Mesodermal cell (in vitro differentiated cells): ENCODE data around the gene ASCL3.
"Not testable (repeated sequence)": the region's sequence is repeated elsewhere in the genome, so short reads cannot be mapped to it uniquely, and the experiment has no call there.

Experiments
- H3K27ac ChIP-seq: 2 replicates; pipeline ENCODE4 v1.7.0; 2013; ENCODE audit warnings: mild to moderate bottlenecking, low read depth, low read length, moderate library complexity; ENCODE audit not compliant: severe bottlenecking
- H3K36me3 ChIP-seq: 2 replicates; pipeline ENCODE4 v1.7.1; 2013; ENCODE audit warnings: mild to moderate bottlenecking, low read length, moderate library complexity; ENCODE audit not compliant: control insufficient read depth, insufficient read depth
- H3K4me1 ChIP-seq: one replicate; pipeline ENCODE4 v1.7.1; 2013; ENCODE audit warnings: mild to moderate bottlenecking, low read length; ENCODE audit not compliant: insufficient read depth, control insufficient read depth, poor library complexity, severe bottlenecking
- H3K4me3 ChIP-seq: 2 replicates; pipeline ENCODE4 v1.7.0; 2013; ENCODE audit warnings: low read length, control low read depth, mild to moderate bottlenecking; ENCODE audit not compliant: insufficient read depth, poor library complexity, severe bottlenecking; ENCODE audit errors: extremely low read depth
- H3K9me3 ChIP-seq: 2 replicates; pipeline ENCODE4 v1.7.1; 2013; ENCODE audit warnings: mild to moderate bottlenecking, low read length, moderate library complexity; ENCODE audit not compliant: control insufficient read depth
- WGBS, 2 experiments: methylation state at CpG; one replicate each; pipeline ENCODE4 v1.1.5; 2013; ENCODE audit warnings: missing lambda C conversion rate in 2 of 2; ENCODE audit not compliant: insufficient coverage in 2 of 2; 5-methylcytosine and 5-hydroxymethylcytosine counted together

ASCL3 gene

GRCh38 chr11:8910649-8911026, 32.2 kb downstream of the ASCL3 start:
- no peaks in the 10 kb centered on the region for H3K9me3 ChIP-seq
- peak overlapping the region; percentile 79 for H3K4me3 ChIP-seq
- peaks cover 17% of the 10 kb centered on the region for H3K36me3 ChIP-seq
- peaks cover 16% of the 10 kb centered on the region for H3K4me1 ChIP-seq
- WGBS, 2 experiments, result 6% methylated on average over 2 of the region's 19 CpGs; no CpG with 5 or more reads in 1 of the 2 experiments
- H3K27ac ChIP-seq, result no peak overlapping the region

DNA sequence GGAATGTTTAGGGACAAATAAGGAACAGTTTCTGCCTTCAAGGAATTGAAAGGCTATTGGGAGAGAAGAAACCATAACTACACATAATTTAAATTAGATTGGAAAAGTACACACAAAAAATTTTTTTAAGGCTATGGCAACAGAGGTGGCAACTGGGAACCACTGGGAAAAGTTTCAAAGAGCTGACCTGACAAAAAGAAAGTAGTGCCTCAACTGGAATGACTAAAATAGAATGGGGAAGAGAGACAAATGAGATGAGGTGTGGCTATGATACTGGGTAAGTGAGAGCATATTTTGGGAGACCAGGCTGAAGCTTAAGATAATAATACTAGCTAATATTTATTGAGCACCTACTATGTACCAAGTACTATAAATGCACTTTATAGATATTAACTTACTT, 34.7 kb downstream of the ASCL3 start:
- no peaks in the 10 kb centered on the region for H3K9me3 ChIP-seq
- H3K4me3 ChIP-seq, result no peak overlapping the region
- no peak overlapping the region for H3K27ac ChIP-seq
- H3K36me3 ChIP-seq, result no peaks in the 10 kb centered on the region
- no peaks in the 10 kb centered on the region for H3K4me1 ChIP-seq

DNA sequence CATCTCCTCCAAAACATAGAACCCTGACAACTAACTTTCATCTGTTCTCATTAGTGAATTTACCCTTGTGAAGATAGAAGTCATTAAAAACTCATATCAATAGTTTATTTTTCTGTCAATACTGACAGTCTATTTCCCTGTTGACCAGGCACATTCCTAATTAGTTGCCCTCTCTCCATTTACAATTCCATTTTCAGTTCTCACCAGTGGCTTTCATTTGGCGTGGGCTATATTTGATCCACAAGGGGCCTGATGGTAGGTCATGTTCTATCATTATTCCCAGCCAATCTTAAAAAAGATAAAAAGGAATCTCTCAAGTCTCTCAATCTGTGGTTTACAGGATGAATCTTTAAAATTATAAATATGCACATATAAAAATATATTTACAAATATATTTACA, 35.7 kb downstream of the ASCL3 start:
- Histone ChIP-seq H3K27ac (no peak overlapping the region), H3K36me3 (no peaks in the 10 kb centered on the region), H3K4me3 (no peak overlapping the region), H3K9me3 (no peaks in the 10 kb centered on the region), H3K4me1 (no peaks in the 10 kb centered on the region)
- WGBS, 2 experiments, result 100% methylated on average over 1 of the region's 1 CpG; no CpG with 5 or more reads in 1 of the 2 experiments

DNA sequence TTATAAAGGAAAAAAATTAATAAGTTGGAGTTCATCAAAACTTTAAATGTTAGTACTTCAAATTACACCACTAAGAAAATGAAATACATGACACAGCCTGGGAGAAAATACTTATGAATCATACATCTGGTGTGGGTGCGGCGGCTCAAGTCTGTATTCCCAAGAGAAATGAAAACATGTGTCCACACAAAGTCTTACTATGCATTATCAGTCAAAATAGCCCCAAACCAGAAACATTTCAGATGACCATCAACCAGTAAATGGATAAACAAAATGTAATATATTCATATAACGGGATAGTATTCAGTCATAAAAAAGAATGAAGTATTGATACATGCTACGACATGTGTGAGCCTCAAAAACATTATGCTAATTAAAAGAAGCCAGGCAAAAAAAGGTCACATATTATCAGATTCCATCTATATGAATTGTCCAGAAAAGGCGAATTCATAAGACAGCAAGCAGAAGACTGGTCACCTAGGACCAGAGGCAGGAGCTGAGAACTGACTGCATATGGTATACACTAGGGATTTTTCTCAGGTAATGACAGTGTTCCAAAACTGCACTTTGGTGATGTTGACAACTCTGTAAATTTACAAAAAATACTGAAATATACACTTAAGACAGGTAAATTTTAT, 37.2 kb downstream of the ASCL3 start:
- Histone ChIP-seq H3K4me1 (no peaks in the 10 kb centered on the region), H3K36me3 (no peaks in the 10 kb centered on the region), H3K4me3 (no peak overlapping the region), H3K27ac (no peak overlapping the region), H3K9me3 (peaks cover 3% of the 10 kb centered on the region)
- 100% methylated on average over 2 of the region's 5 CpGs; no CpG with 5 or more reads in 1 of the 2 experiments for WGBS, 2 experiments

DNA sequence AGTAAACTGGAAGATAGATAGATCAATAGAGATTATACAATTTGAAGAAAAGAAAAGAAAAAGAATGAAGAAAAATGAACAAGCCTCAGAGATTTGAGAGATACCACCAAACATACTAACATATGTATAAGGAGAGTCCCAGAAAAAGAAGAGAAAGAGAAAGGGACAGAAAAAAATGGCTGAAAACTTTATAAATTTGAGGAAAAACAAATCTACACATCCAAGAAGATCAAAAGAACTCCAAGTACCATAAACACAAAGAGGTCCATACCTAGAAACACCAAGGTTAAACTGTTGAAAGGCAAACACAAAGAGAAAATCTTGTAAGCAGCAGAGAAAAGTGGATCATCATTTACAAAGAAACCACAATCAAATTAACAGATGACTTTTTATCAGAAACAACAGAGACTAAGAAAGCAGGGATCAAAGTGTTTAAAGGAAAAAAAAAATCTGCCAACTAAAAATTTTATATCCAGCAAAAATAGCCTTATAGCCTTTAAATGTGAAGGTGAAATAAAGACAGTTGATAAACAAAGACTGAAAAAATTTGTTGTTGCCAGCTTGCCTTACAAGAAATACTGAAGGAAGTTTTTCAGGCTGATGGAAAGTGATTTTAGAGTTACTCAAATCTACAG, 43.6 kb downstream of the ASCL3 start:
- no peaks in the 10 kb centered on the region for H3K36me3 ChIP-seq
- peaks cover 11% of the 10 kb centered on the region for H3K9me3 ChIP-seq
- no peaks in the 10 kb centered on the region for H3K4me1 ChIP-seq
- H3K4me3 ChIP-seq, result no peak overlapping the region
- H3K27ac ChIP-seq, result no peak overlapping the region

GRCh38 chr11:8891185-8891584, 51.6 kb downstream of the ASCL3 start:
- not testable (repeated sequence) for H3K4me3 ChIP-seq, H3K27ac ChIP-seq, H3K36me3 ChIP-seq, H3K9me3 ChIP-seq, H3K4me1 ChIP-seq
- WGBS, 2 experiments, result 100% methylated on average over 1 of the region's 2 CpGs; no CpG with 5 or more reads in 1 of the 2 experiments
